Ectodermal cell (in vitro differentiated cells): ENCODE measurements around the gene PLEKHM3.
"Not testable (repeated sequence)": the region's sequence is repeated elsewhere in the genome, so short reads cannot be mapped to it uniquely, and the experiment has no call there.

Experiments
- H3K27ac ChIP-seq: 2 replicates; pipeline ENCODE4 v1.7.0; 2013; ENCODE audit warnings: mild to moderate bottlenecking, low read depth, low read length; ENCODE audit not compliant: insufficient read depth, poor library complexity, severe bottlenecking
- H3K27me3 ChIP-seq: 2 replicates; pipeline ENCODE4 v1.7.0; 2013; ENCODE audit warnings: mild to moderate bottlenecking, low read length; ENCODE audit not compliant: insufficient read depth, control insufficient read depth, poor library complexity, severe bottlenecking
- H3K36me3 ChIP-seq: one replicate; pipeline ENCODE4 v1.7.0; 2013; ENCODE audit warnings: low read length; ENCODE audit not compliant: control insufficient read depth, insufficient read depth
- H3K4me1 ChIP-seq: one replicate; pipeline ENCODE4 v1.7.0; 2013; ENCODE audit warnings: low read length; ENCODE audit not compliant: control insufficient read depth, insufficient read depth
- H3K4me3 ChIP-seq: 2 replicates; pipeline ENCODE4 v1.7.0; 2013; ENCODE audit warnings: low read depth, low read length, control low read depth; ENCODE audit not compliant: insufficient read depth
- H3K9me3 ChIP-seq: 2 replicates; pipeline ENCODE4 v1.7.0; 2013; ENCODE audit warnings: mild to moderate bottlenecking, low read length, moderate library complexity; ENCODE audit not compliant: control insufficient read depth
- WGBS, 2 experiments: methylation state at CpG; one replicate each; pipeline ENCODE4 v1.1.7; 2013; ENCODE audit warnings: missing lambda C conversion rate in 2 of 2; 5-methylcytosine and 5-hydroxymethylcytosine counted together

PLEKHM3 gene

DNA sequence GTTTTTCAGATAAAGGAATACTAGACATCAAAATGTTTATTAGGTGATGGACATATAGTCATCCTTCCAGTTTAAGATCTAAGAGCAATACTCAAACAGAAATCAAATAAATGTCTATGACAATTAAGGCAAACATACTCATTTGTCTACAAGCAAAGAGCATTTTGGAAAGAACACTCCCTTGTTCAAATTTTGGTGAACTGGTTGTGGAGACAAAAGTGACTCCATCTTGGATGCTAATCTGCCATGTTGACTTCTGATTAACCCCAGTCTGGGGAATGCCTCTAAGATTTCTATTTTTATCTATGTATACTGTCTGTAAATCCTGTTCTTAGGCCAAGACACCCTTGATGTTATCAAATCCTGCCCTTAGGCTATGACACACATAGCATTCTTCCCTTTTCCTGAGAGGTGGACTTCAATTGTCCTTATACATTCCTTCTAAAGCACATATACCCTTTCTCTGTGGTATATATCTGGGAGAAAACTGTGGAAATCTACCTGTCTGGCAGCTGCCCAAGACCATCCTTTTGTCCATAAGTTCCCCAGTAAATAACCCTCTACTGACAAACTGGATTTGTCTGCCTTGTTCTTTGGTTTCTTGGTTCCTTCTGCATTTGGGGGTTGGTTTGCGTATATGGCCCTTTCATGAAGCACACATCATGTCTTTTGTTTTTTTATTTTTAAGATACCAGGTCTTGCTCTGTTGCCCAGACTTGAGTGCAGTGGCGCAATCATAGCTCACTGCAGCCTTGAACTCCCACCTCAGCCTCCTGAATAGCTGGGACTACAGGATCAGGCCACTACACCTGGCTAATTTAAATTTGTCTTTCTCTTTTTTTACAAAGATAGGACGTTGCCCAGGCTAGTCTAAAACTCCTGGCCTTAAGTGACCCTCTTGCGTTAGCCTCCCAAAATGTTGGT lies 12.5 kb upstream of the PLEKHM3 start:
- Histone ChIP-seq H3K36me3 (no peaks in the 10 kb centered on the region), H3K27me3 (no peaks in the 10 kb centered on the region), H3K4me1 (peaks cover 8% of the 10 kb centered on the region), H3K9me3 (no peaks in the 10 kb centered on the region), H3K27ac (no peak overlapping the region), H3K4me3 (no peak overlapping the region)
- WGBS, 2 experiments = 69 to 72% methylated on average over 4 of the region's 4 CpGs

DNA sequence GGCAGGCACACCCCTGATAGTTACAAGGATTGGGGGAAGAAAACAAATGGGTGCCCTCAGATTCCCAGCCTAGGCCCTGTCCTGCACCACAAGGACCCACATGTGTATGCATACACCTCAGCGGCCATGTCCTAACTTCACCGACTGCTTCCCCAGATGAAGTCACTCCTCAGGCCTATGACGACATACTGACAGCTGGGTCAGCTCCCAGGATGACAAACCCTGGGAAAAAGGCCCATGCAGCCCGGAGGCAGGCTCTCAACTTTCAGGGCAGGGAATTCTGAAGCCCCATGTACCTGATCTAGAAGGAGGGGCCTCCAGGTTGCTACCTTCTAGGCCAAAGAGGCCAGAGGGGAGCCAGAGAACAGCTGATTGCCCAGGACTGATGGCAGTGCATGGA lies 11.0 kb upstream of the PLEKHM3 start:
- Histone ChIP-seq H3K27ac (no peak overlapping the region), H3K9me3 (no peaks in the 10 kb centered on the region), H3K4me3 (no peak overlapping the region), H3K27me3 (no peaks in the 10 kb centered on the region), H3K4me1 (peaks cover 8% of the 10 kb centered on the region), H3K36me3 (no peaks in the 10 kb centered on the region)
- WGBS, 2 experiments = 67 to 70% methylated on average over 4 of the region's 4 CpGs

DNA sequence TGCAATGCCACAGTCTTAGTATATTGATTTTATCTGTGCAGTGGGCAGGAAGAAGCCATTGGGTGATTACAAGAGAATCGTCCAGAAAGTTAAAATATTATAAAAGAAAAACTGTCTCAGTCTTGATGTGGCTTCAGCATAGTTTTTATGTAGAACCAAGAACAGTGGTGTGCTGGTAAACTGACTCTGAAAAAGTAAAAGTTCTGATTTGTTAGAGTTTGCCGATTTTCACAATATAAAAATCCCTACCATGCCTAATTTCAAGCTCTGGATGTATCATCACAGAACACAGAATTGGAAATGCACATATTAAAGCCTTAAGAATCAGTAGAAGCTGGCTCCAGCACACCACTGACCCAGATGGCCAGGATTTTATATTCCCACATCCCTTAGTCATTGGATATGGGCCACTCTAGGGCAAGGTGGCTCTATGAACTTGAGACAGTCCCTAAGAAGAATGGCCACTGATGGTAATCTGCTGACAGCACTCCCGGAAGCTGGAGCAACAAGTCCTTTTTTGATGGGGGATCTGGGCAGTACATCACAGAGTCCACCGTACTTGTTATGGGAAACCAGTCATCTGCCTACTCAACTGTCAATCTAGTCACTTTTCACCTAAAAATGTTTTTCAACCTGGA lies 9.3 kb upstream of the PLEKHM3 start:
- Histone ChIP-seq H3K27ac (no peak overlapping the region), H3K4me1 (peaks cover 4% of the 10 kb centered on the region), H3K27me3 (no peaks in the 10 kb centered on the region), H3K36me3 (no peaks in the 10 kb centered on the region), H3K9me3 (no peaks in the 10 kb centered on the region), H3K4me3 (no peak overlapping the region)
- 90 to 94% methylated on average over 4 of the region's 4 CpGs for WGBS, 2 experiments

DNA sequence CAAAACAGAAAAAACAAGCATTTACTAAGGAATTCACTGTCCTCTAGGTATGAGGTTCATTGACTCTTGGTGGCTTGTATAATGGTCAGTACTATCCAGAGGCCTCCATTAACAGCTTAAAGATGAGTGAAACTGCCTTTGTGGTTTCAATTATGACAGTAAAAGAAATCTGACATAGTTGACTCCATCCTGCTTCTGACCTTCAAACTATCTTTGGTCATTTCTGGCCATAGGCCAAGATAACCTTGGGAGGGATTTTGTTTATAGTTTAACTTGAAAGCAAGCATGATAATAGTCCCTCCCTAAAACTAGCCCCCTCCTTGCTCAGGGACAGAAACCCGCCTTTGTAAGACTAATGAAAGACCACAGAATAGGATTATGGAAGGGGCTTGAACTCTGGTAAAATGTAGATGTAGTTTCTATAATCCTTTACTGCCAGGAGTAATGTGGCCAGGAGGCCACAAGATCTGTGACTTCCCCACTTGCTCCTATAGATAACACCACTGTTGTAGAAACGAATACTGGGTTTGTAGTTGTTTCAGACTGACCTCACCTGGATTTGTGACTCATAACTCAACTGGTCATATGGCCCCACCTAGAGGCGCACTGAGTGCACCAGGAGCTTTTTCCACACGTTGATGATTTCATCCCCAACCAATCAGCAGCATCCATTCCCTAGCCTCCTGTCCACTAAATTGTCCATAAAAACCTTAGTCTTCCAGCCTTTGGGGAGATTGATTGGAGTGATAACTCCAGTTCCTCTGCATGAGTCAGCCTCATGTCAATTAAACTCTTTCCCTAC lies 8.6 kb upstream of the PLEKHM3 start:
- no peak overlapping the region for H3K27ac ChIP-seq

DNA sequence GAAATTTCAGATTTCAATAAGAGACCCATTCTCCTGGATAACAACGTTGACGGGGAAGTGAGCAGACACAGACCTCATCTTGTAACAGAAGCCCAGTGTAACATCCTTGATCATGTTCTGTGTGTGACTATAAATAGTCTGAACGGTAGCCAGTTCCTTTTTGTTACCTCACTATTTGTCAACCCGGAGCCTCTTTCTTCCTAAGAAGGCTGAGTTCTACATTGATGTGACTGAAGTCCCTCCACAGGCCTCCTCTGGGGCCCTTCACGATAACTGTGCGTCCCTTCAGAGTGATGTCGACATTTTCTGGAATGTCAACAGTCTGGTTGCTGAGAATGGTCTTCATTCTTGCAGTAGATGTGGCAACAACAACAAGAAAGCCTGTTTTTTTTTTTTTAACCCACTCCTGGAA lies 6.3 kb upstream of the PLEKHM3 start:
- Histone ChIP-seq H3K27me3 (no peaks in the 10 kb centered on the region), H3K4me3 (no peak overlapping the region), H3K27ac (no peak overlapping the region), H3K4me1 (no peaks in the 10 kb centered on the region), H3K9me3 (no peaks in the 10 kb centered on the region), H3K36me3 (no peaks in the 10 kb centered on the region)
- WGBS, 2 experiments = 93 to 95% methylated on average over 7 of the region's 7 CpGs

More for the DNA sequence above, 8.6 kb upstream of the PLEKHM3 start:
- Histone ChIP-seq H3K4me3 (no peak overlapping the region), H3K36me3 (no peaks in the 10 kb centered on the region), H3K4me1 (no peaks in the 10 kb centered on the region), H3K9me3 (no peaks in the 10 kb centered on the region), H3K27me3 (no peaks in the 10 kb centered on the region)
- 76 to 77% methylated on average over 4 of the region's 4 CpGs for WGBS, 2 experiments

DNA sequence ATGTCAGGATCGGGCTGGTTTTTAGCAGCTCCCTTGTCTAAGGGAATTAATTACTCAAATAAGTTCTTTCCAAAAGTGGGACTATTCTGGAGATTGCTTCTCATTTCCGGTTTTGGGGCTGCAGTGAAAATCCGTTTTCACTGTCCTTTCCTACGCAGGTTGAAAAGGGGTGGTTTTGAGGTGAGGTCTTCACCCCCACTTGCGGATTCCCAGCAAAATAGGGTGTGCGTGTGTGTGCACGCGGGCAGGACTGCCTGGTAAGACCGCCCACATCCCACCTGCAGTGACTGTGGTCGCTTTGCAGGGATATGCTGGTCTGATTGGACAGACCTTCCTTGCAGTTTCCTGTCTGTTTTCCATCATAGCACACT lies 472 bp upstream of the PLEKHM3 start:
- 84 to 86% methylated on average over 10 of the region's 10 CpGs for WGBS, 2 experiments
- peak overlapping the region; percentile 94 for H3K4me3 ChIP-seq

DNA sequence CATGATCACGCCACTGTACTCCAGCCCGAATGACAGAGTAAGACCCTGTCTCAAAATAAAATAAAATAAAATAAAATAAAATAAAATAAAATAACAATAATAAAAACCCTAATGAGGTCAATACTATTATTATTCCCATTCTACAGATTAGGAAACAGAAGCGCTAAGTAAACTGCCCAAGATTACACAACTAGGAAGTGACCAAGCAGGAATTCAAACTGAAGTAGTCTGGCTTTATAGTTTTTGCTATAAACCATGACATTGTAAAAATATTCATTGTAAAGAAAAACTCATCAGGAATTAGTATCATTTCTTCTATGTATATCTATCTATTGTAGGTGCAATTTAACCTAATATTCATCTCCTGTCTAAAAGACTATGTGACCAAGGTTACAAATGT lies 1.2 kb downstream of the PLEKHM3 start:
- H3K27ac ChIP-seq = no peak overlapping the region
- H3K36me3 ChIP-seq = no peaks in the 10 kb centered on the region
- no peaks in the 10 kb centered on the region for H3K4me1 ChIP-seq
- no peaks in the 10 kb centered on the region for H3K27me3 ChIP-seq
- H3K4me3 ChIP-seq = no peak overlapping the region
- WGBS, 2 experiments = 90 to 100% methylated on average over 1 of the region's 3 CpGs
- no peaks in the 10 kb centered on the region for H3K9me3 ChIP-seq

More for the DNA sequence above, 472 bp upstream of the PLEKHM3 start:
- Histone ChIP-seq H3K27me3 (no peaks in the 10 kb centered on the region), H3K27ac (no peak overlapping the region), H3K9me3 (no peaks in the 10 kb centered on the region), H3K36me3 (no peaks in the 10 kb centered on the region), H3K4me1 (no peaks in the 10 kb centered on the region)

DNA sequence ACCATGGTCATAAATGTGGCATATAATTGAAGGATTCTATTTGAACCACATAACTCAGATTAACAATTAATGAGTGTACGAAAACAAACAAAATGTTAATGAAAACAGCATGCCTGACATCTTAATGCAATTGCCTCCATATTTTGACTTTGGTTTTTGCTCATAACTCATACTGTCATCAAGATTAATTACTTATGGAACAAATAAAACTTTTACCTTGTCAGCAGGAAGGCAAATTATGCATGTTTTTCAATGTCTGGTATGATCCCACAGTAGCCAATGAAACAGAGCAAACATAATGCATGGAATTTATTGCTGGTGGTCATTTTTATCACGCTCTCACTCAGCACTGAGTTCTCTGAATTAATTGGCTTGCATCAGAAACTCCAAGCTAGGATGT lies 5.1 kb downstream of the PLEKHM3 start:
- no peaks in the 10 kb centered on the region for H3K9me3 ChIP-seq
- H3K27ac ChIP-seq = no peak overlapping the region
- no peaks in the 10 kb centered on the region for H3K36me3 ChIP-seq
- 95 to 100% methylated on average over 2 of the region's 2 CpGs for WGBS, 2 experiments
- no peaks in the 10 kb centered on the region for H3K27me3 ChIP-seq
- no peaks in the 10 kb centered on the region for H3K4me1 ChIP-seq
- H3K4me3 ChIP-seq = no peak overlapping the region

DNA sequence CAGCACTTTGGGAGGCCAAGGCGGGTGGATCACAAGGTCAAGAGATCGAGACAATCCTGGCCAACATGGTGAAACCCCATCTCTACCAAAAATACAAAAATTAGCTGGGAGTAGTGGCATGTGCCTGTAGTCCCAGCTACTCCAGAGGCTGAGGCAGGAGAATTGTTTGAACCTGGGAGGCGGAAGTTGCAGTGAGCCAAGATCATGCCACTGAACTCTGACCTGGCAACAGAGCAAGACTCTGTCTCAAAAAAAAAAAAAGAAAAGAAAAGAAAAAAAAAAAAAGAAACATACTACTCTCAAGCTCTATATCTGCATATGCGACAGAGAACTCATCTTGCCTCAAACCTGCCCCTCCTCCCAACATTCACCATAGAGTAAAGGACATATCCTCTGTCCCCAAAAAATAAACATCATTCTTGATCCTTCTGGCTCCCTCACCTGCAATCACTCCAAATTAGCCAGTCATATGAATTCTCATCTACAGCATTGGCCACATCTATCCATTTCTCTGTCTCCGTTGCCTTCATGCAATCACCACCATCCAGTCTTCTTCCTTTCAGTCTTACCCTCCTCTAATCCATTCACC lies 7.1 kb downstream of the PLEKHM3 start:
- H3K36me3 ChIP-seq, H3K27me3 ChIP-seq, H3K9me3 ChIP-seq, H3K4me3 ChIP-seq, H3K4me1 ChIP-seq, H3K27ac ChIP-seq: not testable (repeated sequence)
- 87 to 88% methylated on average over 5 of the region's 5 CpGs for WGBS, 2 experiments

DNA sequence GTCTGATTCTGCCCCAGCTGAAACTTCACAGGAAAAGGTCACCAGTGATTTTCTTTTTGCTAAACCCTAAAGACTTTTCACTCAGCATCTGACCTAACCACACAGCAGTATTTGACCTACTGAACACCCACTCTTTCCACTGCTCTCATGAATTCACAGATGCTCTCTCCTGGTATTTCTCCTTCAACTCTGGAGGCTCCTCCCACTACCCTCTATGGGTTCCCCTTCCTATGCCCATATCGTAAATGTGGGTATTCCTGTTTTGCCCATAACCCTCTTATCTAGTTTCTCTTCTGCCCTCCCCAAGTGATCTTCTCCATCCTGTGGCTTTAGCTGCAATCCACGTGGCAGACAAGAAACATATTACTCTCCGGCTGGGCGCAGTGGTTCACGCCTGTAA lies 7.6 kb downstream of the PLEKHM3 start:
- H3K9me3 ChIP-seq = no peaks in the 10 kb centered on the region
- H3K4me1 ChIP-seq = no peaks in the 10 kb centered on the region
- no peak overlapping the region for H3K4me3 ChIP-seq
- H3K36me3 ChIP-seq = no peaks in the 10 kb centered on the region
- 83 to 87% methylated on average over 5 of the region's 5 CpGs for WGBS, 2 experiments
- no peak overlapping the region for H3K27ac ChIP-seq
- no peaks in the 10 kb centered on the region for H3K27me3 ChIP-seq
